Glutamatergic neuron (in vitro differentiated cells): ENCODE results near the gene LAMC2. TPM values are rescaled to one million over a fixed set of nuclear protein-coding genes. Genes with fewer than 3 reads are reported as not detected.

ENCODE experiments used
- DNase-seq: peaks from one replicate; pipeline ENCODE4 v3.0.0; 2022
- H3K27ac Mint-ChIP-seq: one replicate; pipeline ENCODE4 v1.8.0; 2020; ENCODE audit warnings: mild to moderate bottlenecking, mixed read lengths, inconsistent platforms; ENCODE audit not compliant: unreplicated experiment
- H3K27me3 Mint-ChIP-seq: one replicate; pipeline ENCODE4 v1.8.0; 2020; ENCODE audit warnings: mild to moderate bottlenecking, moderate library complexity, mixed read lengths, inconsistent platforms; ENCODE audit not compliant: unreplicated experiment
- H3K36me3 Mint-ChIP-seq: one replicate; pipeline ENCODE4 v1.8.0; 2020; ENCODE audit warnings: mild to moderate bottlenecking, mixed read lengths, inconsistent platforms; ENCODE audit not compliant: unreplicated experiment
- H3K4me1 Mint-ChIP-seq: one replicate; pipeline ENCODE4 v1.8.0; 2020; ENCODE audit warnings: mild to moderate bottlenecking, low read depth, mixed read lengths, inconsistent platforms; ENCODE audit not compliant: unreplicated experiment
- H3K4me3 Mint-ChIP-seq: one replicate; pipeline ENCODE4 v1.8.0; 2020; ENCODE audit warnings: mild to moderate bottlenecking, mixed read lengths, inconsistent platforms; ENCODE audit not compliant: unreplicated experiment
- H3K9me3 Mint-ChIP-seq: one replicate; pipeline ENCODE4 v1.8.0; 2020; ENCODE audit warnings: mild to moderate bottlenecking, moderate library complexity, mixed read lengths, inconsistent platforms; ENCODE audit not compliant: unreplicated experiment
- CTCF ChIP-seq: fragments of 200-600 bp; sonication (generic); IDR thresholded peaks from one replicate; pipeline ENCODE4 v1.5.0; 2021; ENCODE audit not compliant: partially characterized antibody, unreplicated experiment
- total RNA-seq: library from RNA; stranded (reverse); fragmentation: NEBNext Ultra II Directional; extraction: Animal tissue kit (Norgen Biotek cat#: 25700); gene quantifications from one replicate; pipeline ENCODE4 v1.2.1, GENCODE V29; 2021; ENCODE audit not compliant: unreplicated experiment

LAMC2 gene
- total RNA-seq, 1 donor from 2014 or later: 2.8 TPM

GRCh38 chr1:183231545-183231944 lies 45.5 kb downstream of the LAMC2 start:
- no peaks in the 10 kb centered on the region for H3K36me3 Mint-ChIP-seq
- DNase-seq: no peak
- H3K9me3 Mint-ChIP-seq: peaks cover 2% of the 10 kb centered on the region
- H3K4me1 Mint-ChIP-seq: peaks cover 29% of the 10 kb centered on the region
- H3K4me3 Mint-ChIP-seq: no peak overlapping the region
- no peak for TF ChIP-seq CTCF
- H3K27me3 Mint-ChIP-seq: peaks cover 4% of the 10 kb centered on the region
- no peak overlapping the region for H3K27ac Mint-ChIP-seq

GRCh38 chr1:183233113-183233512 lies 47.0 kb downstream of the LAMC2 start:
- no peak overlapping the region for H3K27ac Mint-ChIP-seq
- no peaks in the 10 kb centered on the region for H3K36me3 Mint-ChIP-seq
- no peak overlapping the region for H3K4me3 Mint-ChIP-seq
- peaks cover 2% of the 10 kb centered on the region for H3K9me3 Mint-ChIP-seq
- DNase-seq: no peak
- peaks cover 4% of the 10 kb centered on the region for H3K27me3 Mint-ChIP-seq
- H3K4me1 Mint-ChIP-seq: peaks cover 18% of the 10 kb centered on the region
- no peak for TF ChIP-seq CTCF

GRCh38 chr1:183234660-183235476 lies 48.8 kb downstream of the LAMC2 start:
- peak; percentile 88 for TF ChIP-seq CTCF
- Mint-ChIP-seq H3K4me1 (peaks cover 28% of the 10 kb centered on the region), H3K27ac (peak overlapping the region; percentile 39), H3K4me3 (peak overlapping the region; percentile 6), H3K9me3 (peaks cover 2% of the 10 kb centered on the region), H3K36me3 (no peaks in the 10 kb centered on the region), H3K27me3 (peaks cover 6% of the 10 kb centered on the region)
- DNase-seq: peak; percentile 38

- peaks cover 6% of the 10 kb centered on the region for H3K27me3 Mint-ChIP-seq
- DNase-seq: no peak
- no peak overlapping the region for H3K4me3 Mint-ChIP-seq
- H3K36me3 Mint-ChIP-seq: no peaks in the 10 kb centered on the region
- no peak for TF ChIP-seq CTCF
- H3K4me1 Mint-ChIP-seq: peaks cover 26% of the 10 kb centered on the region
- peaks cover 2% of the 10 kb centered on the region for H3K9me3 Mint-ChIP-seq
- no peak overlapping the region for H3K27ac Mint-ChIP-seq
Observed at GRCh38 chr1:183235503-183235902, 49.4 kb downstream of the LAMC2 start.

- H3K27me3 Mint-ChIP-seq: peaks cover 6% of the 10 kb centered on the region
- peaks cover 21% of the 10 kb centered on the region for H3K4me1 Mint-ChIP-seq
- no peak for DNase-seq
- no peak overlapping the region for H3K27ac Mint-ChIP-seq
- no peaks in the 10 kb centered on the region for H3K36me3 Mint-ChIP-seq
- peaks cover 2% of the 10 kb centered on the region for H3K9me3 Mint-ChIP-seq
- no peak overlapping the region for H3K4me3 Mint-ChIP-seq
- no peak for TF ChIP-seq CTCF
Observed at GRCh38 chr1:183236158-183236725, 50.2 kb downstream of the LAMC2 start.
